Endothelial cell of umbilical vein (primary cell): ENCODE data around the gene TMEM38A. TPM values are rescaled to one million over a fixed set of nuclear protein-coding genes. Genes with fewer than 3 reads are reported as not detected.

Experiments used
- BruUV-seq: library from RNA; stranded (reverse); fragments of 400-500 nt; replicated peaks from 2 replicates; lab custom pipeline; 2021; lab: Mats Ljungman, UMichigan
- CTCF ChIA-PET: fragments of 300-600, 350-600 bp; sonication (Branson Sonifier 250); formaldehyde crosslinking; loops from one replicate; lab custom pipeline; 2021; ENCODE audit warnings: antibody characterized with exemption, inconsistent platforms; lab: Charles Lee
- POLR2A ChIA-PET: fragments of 300-600, 350-600 bp; sonication (Branson Sonifier 250); formaldehyde crosslinking; loops from one replicate; lab custom pipeline; 2021; ENCODE audit warnings: antibody characterized with exemption, inconsistent platforms; lab: Charles Lee
- DNase-seq: peaks from one replicate; pipeline ENCODE4 v3.0.0-alpha.2; 2011; ENCODE audit warnings: low read depth, low spot score
- FAIRE-seq: peaks from 2 replicates; lab custom pipeline; 2011; peaks lifted over from hg19 to GRCh38; lab: Jason Lieb, UNC
- H2AFZ ChIP-seq: 2 replicates; pipeline ENCODE4 v1.6.0; 2012; ENCODE audit warnings: low read depth, low read length, control low read depth, inconsistent platforms
- H3K27ac ChIP-seq: 2 replicates; pipeline ENCODE4 v1.5.1; 2011; ENCODE audit warnings: low read depth, mild to moderate bottlenecking, control low read depth, low read length, moderate library complexity; ENCODE audit not compliant: insufficient read depth
- H3K27me3 ChIP-seq, 2 experiments: 2 replicates each; pipeline versions ENCODE4 v1.6.0 to v1.6.1; 2011; ENCODE audit warnings: low read length in 2 of 2, mixed read lengths in 1 of 2; ENCODE audit not compliant: control insufficient read depth in 2 of 2, insufficient read depth in 2 of 2
- H3K36me3 ChIP-seq, 2 experiments: 2 replicates in 1 of 2; 3 replicates in 1 of 2; pipeline ENCODE4 v1.5.1; 2011; ENCODE audit warnings: low read length in 2 of 2, mild to moderate bottlenecking in 1 of 2, moderate library complexity in 1 of 2; ENCODE audit not compliant: control insufficient read depth in 2 of 2, insufficient read depth in 2 of 2; ENCODE audit errors: extremely low read depth in 1 of 2
- H3K4me1 ChIP-seq: 3 replicates; pipeline ENCODE4 v1.5.1; 2011; ENCODE audit warnings: mild to moderate bottlenecking, low read length; ENCODE audit not compliant: control insufficient read depth, insufficient read depth; ENCODE audit errors: extremely low read depth
- H3K4me2 ChIP-seq: 2 replicates; pipeline ENCODE4 v1.6.1; 2011; ENCODE audit warnings: low read length, control low read depth, mixed read lengths; ENCODE audit not compliant: insufficient read depth
- H3K4me3 ChIP-seq, 3 experiments: fragments of 200-600 bp in 1 of 3; sonication (generic), shearing (Covaris generic) in 1 of 3; replicated peaks in 1 of 3; 2 replicates each; pipeline ENCODE4 v1.5.1; 2011 to 2016; ENCODE audit warnings: control low read depth in 3 of 3, low read length in 3 of 3, mild to moderate bottlenecking in 2 of 3, inconsistent platforms in 1 of 3, low read depth in 1 of 3, moderate library complexity in 1 of 3; ENCODE audit not compliant: insufficient read depth in 1 of 3
- H3K79me2 ChIP-seq: 2 replicates; pipeline ENCODE4 v1.6.0; 2012; ENCODE audit warnings: low read length, inconsistent platforms; ENCODE audit not compliant: control insufficient read depth, insufficient read depth
- H3K9ac ChIP-seq: replicated peaks from 2 replicates; pipeline ENCODE3; 2011; ENCODE audit warnings: low read length, control low read depth; ENCODE audit not compliant: insufficient read depth; ENCODE audit errors: extremely low read depth
- H3K9me1 ChIP-seq: replicated peaks from 3 replicates; pipeline ENCODE4 v1.6.0; 2011; ENCODE audit warnings: mild to moderate bottlenecking, low read length; ENCODE audit not compliant: control insufficient read depth, insufficient read depth; ENCODE audit errors: extremely low read depth
- H3K9me3 ChIP-seq: replicated peaks from 2 replicates; pipeline ENCODE4 v1.5.1; 2012; ENCODE audit warnings: low read length, inconsistent platforms; ENCODE audit not compliant: control insufficient read depth, insufficient read depth
- H4K20me1 ChIP-seq: replicated peaks from 2 replicates; pipeline ENCODE3; 2011; ENCODE audit warnings: mild to moderate bottlenecking, low read length; ENCODE audit not compliant: control insufficient read depth, insufficient read depth; ENCODE audit errors: extremely low read depth
- CTCF ChIP-seq, 2 donors: IDR thresholded peaks; 1 replicate in 1 of 2; 2 replicates in 1 of 2; pipeline ENCODE4 v1.5.1; 2011; ENCODE audit warnings: low read length in 2 of 2, mild to moderate bottlenecking in 2 of 2, moderate library complexity in 2 of 2, control low read depth in 1 of 2, inconsistent platforms in 1 of 2, low read depth in 1 of 2; ENCODE audit not compliant: insufficient read depth in 1 of 2; ENCODE audit errors: extremely low read depth in 1 of 2
- FOS ChIP-seq: IDR thresholded peaks from 2 replicates; pipeline ENCODE4 v1.6.1; 2011; ENCODE audit warnings: mild to moderate bottlenecking, low read length, moderate library complexity, borderline replicate concordance; ENCODE audit not compliant: insufficient read depth
- JUN ChIP-seq: IDR thresholded peaks from 2 replicates; pipeline ENCODE4 v1.6.1; 2011; ENCODE audit warnings: borderline replicate concordance, low read depth; ENCODE audit not compliant: insufficient read length, insufficient read depth
- dilution Hi-C: fragments of 300-500 bp; cut with MboI; formaldehyde crosslinking; loops from one replicate; pipeline ENCODE4 v1.15.0; 2019; ENCODE audit warnings: low sequenced_read_pairs; ENCODE audit not compliant: extremely low pct_ligation_motif_present
- intact Hi-C: fragments of 100-400 bp; cut with micrococcal nuclease; formaldehyde crosslinking; loops from one replicate; pipeline ENCODE4 v1.10.0; 2022
- polyA plus RNA-seq, 4 experiments: library from polyadenylated mRNA; depleted of rRNA in 3 of 4; stranded (reverse) in 3 of 4; unstranded in 1 of 4; fragments of >200 nt; gene quantifications; 2 replicates each; pipeline versions ENCODE4 v1.2.1 to v1.2.3, GENCODE V29; 2011 to 2012; ENCODE audit warnings: missing spikeins in 1 of 4
- total RNA-seq: library from RNA; stranded (reverse); gene quantifications from 2 replicates; pipeline ENCODE4 v1.2.3, GENCODE V29; 2021

Gene TMEM38A
- total and polyA plus RNA-seq, 2 donors (not counting 3 experiments of a cell fraction or from before 2014, with no cell fraction given), result 1.6 TPM

GRCh38 chr19:16661480-16662034 is 618 bp downstream of the TMEM38A start:
- dilution Hi-C loops, result no loop called here

More at GRCh38 chr19:16661480-16662034, 618 bp downstream of the TMEM38A start:
- Histone ChIP-seq H3K4me2 (peak overlapping the region; percentile 87), H3K79me2 (peaks cover 27% of the 10 kb centered on the region), H3K27ac (no peak overlapping the region), H3K4me1 (peaks cover 16% of the 10 kb centered on the region), H3K9ac (peak overlapping the region; percentile 13), H3K9me1 (no peaks in the 10 kb centered on the region), H2AFZ (peak overlapping the region; percentile 83), H4K20me1 (peaks cover 2% of the 10 kb centered on the region), H3K9me3 (no peaks in the 10 kb centered on the region), H3K36me3 (peaks cover 0 to 4% of the 10 kb centered on the region in 2 experiments), H3K4me3 (peak overlapping the region; percentile 26 to 41 (median 36)), H3K27me3 (no peaks in the 10 kb centered on the region)
- no TSS peak for BruUV-seq
- FAIRE-seq (no peak), DNase-seq (no peak)
- POLR2A ChIA-PET, result interaction anchor here (0.7 kb wide), 1 partner anchor 15 kb away, joined by 8 read pairs; no protein-coding TSS in a partner anchor
- TF ChIP-seq CTCF (IDR thresholded peaks at IDR 0.05; ENCODE audit: extremely low read depth in 1 of 2, insufficient read depth in 1 of 2, low read depth in 1 of 2, low read length in 2 of 2) (no peak), JUN (no peak), FOS (no peak)
- CTCF ChIA-PET, result interaction anchor here (0.7 to 2.6 kb wide), 4 partner anchors 13 to 772 kb away, joined by 3 to 8 read pairs (median 4); no protein-coding TSS in a partner anchor
- intact Hi-C loops, result no loop called here
